ENCODE results near the gene VSX2.
"Not testable (repeated sequence)": the region's sequence is repeated elsewhere in the genome, so short reads cannot be mapped to it uniquely, and the experiment has no call there.

VSX2 gene

GRCh38 chr14:74262076-74262475, 22.8 kb downstream of the VSX2 start:
- Histone ChIP-seq H3K27me3 (ENCODE audit: insufficient read depth, low read length) (peaks cover 30% of the 10 kb centered on the region), H3K4me3 (ENCODE audit: low read length) (no peak overlapping the region), H3K36me3 (ENCODE audit: insufficient read depth, low read length) (no peaks in the 10 kb centered on the region), H3K4me1 (ENCODE audit: insufficient read depth, low read length) (no peaks in the 10 kb centered on the region), H3K9me3 (ENCODE audit: insufficient read depth, low read depth, low read length) (no peaks in the 10 kb centered on the region), H3K9ac (ENCODE audit: low read depth, low read length) (no peak overlapping the region), H3K27ac (ENCODE audit: low read depth, low read length) (no peak overlapping the region)
- 91% methylated on average over 9 of the region's 9 CpGs for WGBS

GRCh38 chr14:74263181-74263580, 23.9 kb downstream of the VSX2 start:
- Histone ChIP-seq H3K4me3 (ENCODE audit: low read length) (no peak overlapping the region), H3K9ac (ENCODE audit: low read depth, low read length) (no peak overlapping the region), H3K27ac (ENCODE audit: low read depth, low read length) (no peak overlapping the region), H3K36me3 (ENCODE audit: insufficient read depth, low read length) (no peaks in the 10 kb centered on the region), H3K9me3 (ENCODE audit: insufficient read depth, low read depth, low read length) (no peaks in the 10 kb centered on the region), H3K27me3 (ENCODE audit: insufficient read depth, low read length) (peaks cover 23% of the 10 kb centered on the region), H3K4me1 (ENCODE audit: insufficient read depth, low read length) (no peaks in the 10 kb centered on the region)
- WGBS, result 85% methylated on average over 9 of the region's 9 CpGs

- no peaks in the 10 kb centered on the region for H3K9me3 ChIP-seq (ENCODE audit: insufficient read depth, low read depth, low read length)
- peaks cover 16% of the 10 kb centered on the region for H3K27me3 ChIP-seq (ENCODE audit: insufficient read depth, low read length)
- no peak overlapping the region for H3K4me3 ChIP-seq (ENCODE audit: low read length)
- no peaks in the 10 kb centered on the region for H3K36me3 ChIP-seq (ENCODE audit: insufficient read depth, low read length)
- 83% methylated on average over 5 of the region's 5 CpGs for WGBS
- no peaks in the 10 kb centered on the region for H3K4me1 ChIP-seq (ENCODE audit: insufficient read depth, low read length)
- no peak overlapping the region for H3K9ac ChIP-seq (ENCODE audit: low read depth, low read length)
- no peak overlapping the region for H3K27ac ChIP-seq (ENCODE audit: low read depth, low read length)
Measured at GRCh38 chr14:74263921-74264320, 24.7 kb downstream of the VSX2 start.

GRCh38 chr14:74265301-74265965, 26.2 kb downstream of the VSX2 start:
- no peaks in the 10 kb centered on the region for H3K9me3 ChIP-seq (ENCODE audit: insufficient read depth, low read depth, low read length)
- no peak overlapping the region for H3K27ac ChIP-seq (ENCODE audit: low read depth, low read length)
- peaks cover 3% of the 10 kb centered on the region for H3K27me3 ChIP-seq (ENCODE audit: insufficient read depth, low read length)
- H3K36me3 ChIP-seq (ENCODE audit: insufficient read depth, low read length), result no peaks in the 10 kb centered on the region
- no peak overlapping the region for H3K9ac ChIP-seq (ENCODE audit: low read depth, low read length)
- H3K4me3 ChIP-seq (ENCODE audit: low read length), result no peak overlapping the region
- no peaks in the 10 kb centered on the region for H3K4me1 ChIP-seq (ENCODE audit: insufficient read depth, low read length)
- WGBS, result 74% methylated on average over 13 of the region's 13 CpGs

GRCh38 chr14:74267588-74267987, 28.3 kb downstream of the VSX2 start:
- Histone ChIP-seq H3K27ac (ENCODE audit: low read depth, low read length) (no peak overlapping the region), H3K4me3 (ENCODE audit: low read length) (no peak overlapping the region), H3K9me3 (ENCODE audit: insufficient read depth, low read depth, low read length) (no peaks in the 10 kb centered on the region), H3K36me3 (ENCODE audit: insufficient read depth, low read length) (no peaks in the 10 kb centered on the region), H3K9ac (ENCODE audit: low read depth, low read length) (no peak overlapping the region), H3K27me3 (ENCODE audit: insufficient read depth, low read length) (no peaks in the 10 kb centered on the region), H3K4me1 (ENCODE audit: insufficient read depth, low read length) (no peaks in the 10 kb centered on the region)
- WGBS, result 45% methylated on average over 3 of the region's 3 CpGs

GRCh38 chr14:74270382-74271177, 31.3 kb downstream of the VSX2 start:
- not testable (repeated sequence) for H3K4me3 ChIP-seq (ENCODE audit: low read length); H3K27ac ChIP-seq (ENCODE audit: low read depth, low read length); H3K9me3 ChIP-seq (ENCODE audit: insufficient read depth, low read depth, low read length); H3K4me1 ChIP-seq (ENCODE audit: insufficient read depth, low read length); H3K36me3 ChIP-seq (ENCODE audit: insufficient read depth, low read length); H3K9ac ChIP-seq (ENCODE audit: low read depth, low read length); H3K27me3 ChIP-seq (ENCODE audit: insufficient read depth, low read length)
- 86% methylated on average over 14 of the region's 14 CpGs for WGBS

GRCh38 chr14:74271365-74271764, 32.1 kb downstream of the VSX2 start:
- H3K4me3 ChIP-seq (ENCODE audit: low read length), result no peak overlapping the region
- no peak overlapping the region for H3K9ac ChIP-seq (ENCODE audit: low read depth, low read length)
- 91% methylated on average over 1 of the region's 1 CpG for WGBS
- H3K9me3 ChIP-seq (ENCODE audit: insufficient read depth, low read depth, low read length), result no peaks in the 10 kb centered on the region
- H3K36me3 ChIP-seq (ENCODE audit: insufficient read depth, low read length), result no peaks in the 10 kb centered on the region
- no peaks in the 10 kb centered on the region for H3K4me1 ChIP-seq (ENCODE audit: insufficient read depth, low read length)
- no peak overlapping the region for H3K27ac ChIP-seq (ENCODE audit: low read depth, low read length)
- H3K27me3 ChIP-seq (ENCODE audit: insufficient read depth, low read length), result no peaks in the 10 kb centered on the region

GRCh38 chr14:74275241-74275841, 36.1 kb downstream of the VSX2 start:
- Histone ChIP-seq H3K9me3 (ENCODE audit: insufficient read depth, low read depth, low read length) (no peaks in the 10 kb centered on the region), H3K27me3 (ENCODE audit: insufficient read depth, low read length) (no peaks in the 10 kb centered on the region), H3K4me1 (ENCODE audit: insufficient read depth, low read length) (no peaks in the 10 kb centered on the region), H3K27ac (ENCODE audit: low read depth, low read length) (no peak overlapping the region), H3K36me3 (ENCODE audit: insufficient read depth, low read length) (no peaks in the 10 kb centered on the region), H3K9ac (ENCODE audit: low read depth, low read length) (no peak overlapping the region), H3K4me3 (ENCODE audit: low read length) (no peak overlapping the region)
- WGBS, result 94% methylated on average over 6 of the region's 6 CpGs

GRCh38 chr14:74278080-74278479, 38.8 kb downstream of the VSX2 start:
- WGBS, result 88% methylated on average over 2 of the region's 2 CpGs
- Histone ChIP-seq H3K27ac (ENCODE audit: low read depth, low read length) (no peak overlapping the region), H3K9ac (ENCODE audit: low read depth, low read length) (no peak overlapping the region)

GRCh38 chr14:74281069-74281468, 41.8 kb downstream of the VSX2 start:
- Histone ChIP-seq H3K36me3 (ENCODE audit: insufficient read depth, low read length) (peaks cover 26% of the 10 kb centered on the region), H3K27me3 (ENCODE audit: insufficient read depth, low read length) (no peaks in the 10 kb centered on the region), H3K4me3 (ENCODE audit: low read length) (no peak overlapping the region), H3K9me3 (ENCODE audit: insufficient read depth, low read depth, low read length) (no peaks in the 10 kb centered on the region), H3K27ac (ENCODE audit: low read depth, low read length) (no peak overlapping the region), H3K4me1 (ENCODE audit: insufficient read depth, low read length) (no peaks in the 10 kb centered on the region), H3K9ac (ENCODE audit: low read depth, low read length) (no peak overlapping the region)
- 95% methylated on average over 2 of the region's 2 CpGs for WGBS

More at GRCh38 chr14:74278080-74278479, 38.8 kb downstream of the VSX2 start:
- no peak overlapping the region for H3K4me3 ChIP-seq (ENCODE audit: low read length)
- no peaks in the 10 kb centered on the region for H3K4me1 ChIP-seq (ENCODE audit: insufficient read depth, low read length)
- H3K27me3 ChIP-seq (ENCODE audit: insufficient read depth, low read length), result no peaks in the 10 kb centered on the region
- H3K9me3 ChIP-seq (ENCODE audit: insufficient read depth, low read depth, low read length), result no peaks in the 10 kb centered on the region
- H3K36me3 ChIP-seq (ENCODE audit: insufficient read depth, low read length), result peaks cover 2% of the 10 kb centered on the region

GRCh38 chr14:74286736-74287135, 47.5 kb downstream of the VSX2 start:
- no peak overlapping the region for H3K4me3 ChIP-seq (ENCODE audit: low read length)
- no peak overlapping the region for H3K27ac ChIP-seq (ENCODE audit: low read depth, low read length)
- no peaks in the 10 kb centered on the region for H3K27me3 ChIP-seq (ENCODE audit: insufficient read depth, low read length)
- 94% methylated on average over 7 of the region's 7 CpGs for WGBS
- H3K9me3 ChIP-seq (ENCODE audit: insufficient read depth, low read depth, low read length), result no peaks in the 10 kb centered on the region
- H3K36me3 ChIP-seq (ENCODE audit: insufficient read depth, low read length), result peaks cover 79% of the 10 kb centered on the region
- no peak overlapping the region for H3K9ac ChIP-seq (ENCODE audit: low read depth, low read length)
- no peaks in the 10 kb centered on the region for H3K4me1 ChIP-seq (ENCODE audit: insufficient read depth, low read length)

Measured in HUES64 (cell line).